GM21423 (cell line): Measurements from ENCODE around the gene ALDH16A1.
"Not testable (repeated sequence)": the region's sequence is repeated elsewhere in the genome, so short reads cannot be mapped to it uniquely, and the experiment has no call there.

Experiments used
- ATAC-seq: cut with Tn5 transposase; IDR thresholded peaks from one replicate; pipeline ENCODE4 v1.9.1; 2021; ENCODE audit warnings: mild to moderate bottlenecking, moderate library complexity; ENCODE audit not compliant: unreplicated experiment

The ALDH16A1 gene

GRCh38 chr19:49461656-49462055 lies 8.6 kb downstream of the ALDH16A1 start:
- no peak for ATAC-seq

DNA sequence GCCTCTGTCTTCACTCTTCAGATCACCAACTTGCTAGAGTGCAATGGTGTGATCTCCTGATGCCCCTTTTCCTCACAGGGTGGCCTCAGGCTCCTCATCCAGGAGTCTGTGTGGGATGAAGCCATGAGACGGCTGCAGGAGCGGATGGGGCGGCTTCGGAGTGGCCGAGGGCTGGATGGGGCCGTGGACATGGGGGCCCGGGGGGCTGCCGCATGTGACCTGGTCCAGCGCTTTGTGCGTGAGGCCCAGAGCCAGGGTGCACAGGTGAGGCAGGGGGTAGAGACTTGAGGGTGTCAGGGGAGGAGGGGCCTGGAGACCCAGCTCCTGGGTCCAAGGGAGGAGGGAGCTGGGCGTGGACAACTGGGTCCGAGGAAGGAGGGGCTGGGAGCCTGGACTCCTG lies 9.5 kb downstream of the ALDH16A1 start:
- ATAC-seq = no peak

DNA sequence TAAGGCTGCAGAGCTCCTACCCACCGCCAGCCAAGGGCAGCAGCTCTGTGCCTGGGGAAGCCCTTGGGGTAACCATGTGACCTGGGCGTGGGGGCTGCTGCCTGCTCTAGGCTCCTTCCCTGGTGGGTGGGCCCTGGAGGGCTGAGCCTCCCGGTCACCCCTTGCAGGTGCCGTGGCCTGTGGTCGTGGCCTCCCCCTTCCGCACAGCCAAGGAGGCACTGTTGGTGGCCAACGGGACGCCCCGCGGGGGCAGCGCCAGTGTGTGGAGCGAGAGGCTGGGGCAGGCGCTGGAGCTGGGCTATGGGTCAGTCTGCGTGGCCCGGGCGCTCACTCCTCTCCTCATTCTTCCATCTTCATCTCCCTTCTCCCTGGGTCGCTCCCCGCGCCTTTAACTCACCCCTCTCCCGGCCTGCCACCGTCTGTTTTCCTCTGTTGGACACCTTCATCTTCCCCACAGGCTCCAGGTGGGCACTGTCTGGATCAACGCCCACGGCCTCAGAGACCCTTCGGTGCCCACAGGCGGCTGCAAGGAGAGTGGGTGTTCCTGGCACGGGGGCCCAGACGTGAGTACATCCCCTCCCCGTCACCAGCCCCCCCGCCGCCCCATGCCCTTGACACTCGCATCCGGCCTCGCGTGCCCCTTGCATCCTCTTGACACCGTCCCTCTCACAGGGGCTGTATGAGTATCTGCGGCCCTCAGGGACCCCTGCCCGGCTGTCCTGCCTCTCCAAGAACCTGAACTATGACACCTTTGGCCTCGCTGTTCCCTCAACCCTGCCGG lies 11.1 kb downstream of the ALDH16A1 start:
- ATAC-seq = no peak

DNA sequence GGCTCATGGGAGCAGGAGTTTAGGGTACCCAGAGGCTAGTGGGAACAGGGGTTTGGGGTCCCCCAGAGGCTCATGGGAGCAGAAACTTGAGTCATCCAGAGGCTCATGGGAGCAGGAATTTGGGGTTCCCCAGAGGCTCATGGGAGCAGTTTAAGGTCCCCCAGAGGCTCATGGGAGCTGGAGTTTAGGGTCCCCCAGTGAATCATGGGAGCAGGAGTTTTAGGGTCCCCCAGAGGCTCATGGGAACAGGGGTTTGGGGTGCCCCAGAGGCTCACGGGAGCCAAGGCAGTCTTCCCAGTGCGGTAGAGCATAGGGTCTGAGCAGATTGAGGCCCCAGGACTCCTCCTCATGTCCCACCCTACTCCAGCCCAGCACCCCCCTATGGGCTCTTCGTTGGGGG lies 12.3 kb downstream of the ALDH16A1 start:
- ATAC-seq = no peak

DNA sequence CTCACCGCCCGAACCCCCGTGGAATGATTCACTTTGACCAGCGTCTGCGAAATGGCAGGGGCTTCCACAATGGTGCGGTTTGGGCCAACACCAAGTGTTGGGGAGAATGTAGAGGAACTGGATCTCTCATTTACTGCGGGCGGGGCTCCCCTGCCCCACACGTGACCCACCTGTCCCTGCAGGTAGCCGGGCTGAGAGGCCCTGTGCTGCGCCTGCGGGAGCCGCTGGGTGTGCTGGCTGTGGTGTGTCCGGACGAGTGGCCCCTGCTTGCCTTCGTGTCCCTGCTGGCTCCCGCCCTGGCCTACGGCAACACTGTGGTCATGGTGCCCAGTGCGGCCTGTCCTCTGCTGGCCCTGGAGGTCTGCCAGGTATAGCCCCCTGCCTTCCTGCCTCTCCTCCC lies 15.2 kb downstream of the ALDH16A1 start:
- no peak for ATAC-seq

- peak; percentile 53 for ATAC-seq
Measured at GRCh38 chr19:49468746-49469447, 15.9 kb downstream of the ALDH16A1 start.

- peak; percentile 54 for ATAC-seq
Measured at GRCh38 chr19:49469828-49470614, 17.0 kb downstream of the ALDH16A1 start.

GRCh38 chr19:49470615-49470978 lies 17.6 kb downstream of the ALDH16A1 start:
- no peak for ATAC-seq

GRCh38 chr19:49472936-49473335 lies 19.9 kb downstream of the ALDH16A1 start:
- no peak for ATAC-seq

DNA sequence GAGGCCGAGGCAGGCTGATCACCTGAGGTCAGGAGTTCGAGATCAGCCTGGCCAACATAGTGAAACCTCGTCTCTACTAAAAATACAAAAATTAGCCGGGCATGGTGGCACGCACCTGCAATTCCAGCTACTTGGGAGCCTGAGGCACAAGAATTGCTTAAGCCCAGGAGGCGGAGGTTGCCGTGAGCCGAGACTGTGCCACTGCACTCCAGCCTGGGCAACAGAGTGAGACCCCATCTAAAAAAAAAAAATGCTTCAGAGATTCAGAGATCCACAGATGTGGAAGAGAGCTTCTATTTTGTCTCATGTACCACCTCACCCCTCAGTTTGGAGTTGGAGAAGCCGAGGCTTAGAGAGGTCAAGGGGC lies 20.5 kb downstream of the ALDH16A1 start:
- not testable (repeated sequence) for ATAC-seq

DNA sequence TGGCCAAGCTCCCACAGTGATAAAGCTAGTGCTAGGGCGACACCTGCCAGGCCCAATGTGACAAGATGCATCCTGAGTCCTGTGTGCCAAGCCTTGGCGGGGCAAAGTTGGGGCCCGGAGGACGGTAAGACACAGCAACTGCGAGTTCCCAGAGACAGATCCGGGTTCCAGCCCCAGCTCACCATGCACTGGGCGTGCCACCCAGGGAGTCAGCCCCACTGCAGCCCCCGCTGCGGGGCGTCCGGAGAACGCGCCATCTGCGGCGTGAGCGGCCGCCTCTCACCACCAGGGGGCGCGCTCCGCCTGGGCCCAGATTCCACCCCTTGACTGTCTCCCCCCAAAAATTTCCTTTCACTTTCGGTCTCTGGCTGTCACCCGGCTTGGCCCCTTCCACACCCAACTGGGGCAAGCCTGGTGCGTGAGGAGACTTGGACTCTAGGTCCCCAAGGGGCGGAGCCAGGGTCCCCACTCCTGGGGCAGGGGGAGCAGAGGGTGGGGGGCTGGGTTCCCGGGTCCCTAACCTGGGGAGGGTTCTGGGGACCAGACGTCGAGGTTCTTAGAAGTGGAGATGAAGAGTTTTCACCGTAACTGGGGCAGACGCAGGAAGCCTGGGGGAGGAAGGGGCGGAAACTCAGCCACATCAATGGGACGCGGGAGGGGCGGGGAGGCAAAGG lies 21.0 kb downstream of the ALDH16A1 start, which contains the start of gene FLT3LG:
FLT3LG (plus strand) TSS at position 348 of the 674 bp plus-strand sequence. CDS start 425 bp downstream, outside the sequence.
- peak; percentile 38 for ATAC-seq

DNA sequence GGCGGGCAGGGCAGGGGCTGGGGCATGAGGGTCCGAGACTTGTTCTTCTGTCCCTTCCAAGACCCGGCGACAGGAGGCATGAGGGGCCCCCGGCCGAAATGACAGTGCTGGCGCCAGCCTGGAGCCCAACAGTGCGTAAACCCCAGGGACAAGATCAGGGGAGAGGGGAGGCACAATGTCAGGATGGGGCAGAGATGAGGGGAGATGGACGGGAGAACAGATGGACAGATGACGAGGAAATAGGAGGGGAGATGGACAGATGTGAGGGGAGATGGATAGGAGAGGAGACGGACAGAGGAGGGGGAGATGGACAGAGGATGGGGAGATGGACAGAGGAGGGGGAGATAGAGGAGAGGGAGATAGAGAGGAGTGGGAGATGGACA lies 21.5 kb downstream of the ALDH16A1 start:
- no peak for ATAC-seq

DNA sequence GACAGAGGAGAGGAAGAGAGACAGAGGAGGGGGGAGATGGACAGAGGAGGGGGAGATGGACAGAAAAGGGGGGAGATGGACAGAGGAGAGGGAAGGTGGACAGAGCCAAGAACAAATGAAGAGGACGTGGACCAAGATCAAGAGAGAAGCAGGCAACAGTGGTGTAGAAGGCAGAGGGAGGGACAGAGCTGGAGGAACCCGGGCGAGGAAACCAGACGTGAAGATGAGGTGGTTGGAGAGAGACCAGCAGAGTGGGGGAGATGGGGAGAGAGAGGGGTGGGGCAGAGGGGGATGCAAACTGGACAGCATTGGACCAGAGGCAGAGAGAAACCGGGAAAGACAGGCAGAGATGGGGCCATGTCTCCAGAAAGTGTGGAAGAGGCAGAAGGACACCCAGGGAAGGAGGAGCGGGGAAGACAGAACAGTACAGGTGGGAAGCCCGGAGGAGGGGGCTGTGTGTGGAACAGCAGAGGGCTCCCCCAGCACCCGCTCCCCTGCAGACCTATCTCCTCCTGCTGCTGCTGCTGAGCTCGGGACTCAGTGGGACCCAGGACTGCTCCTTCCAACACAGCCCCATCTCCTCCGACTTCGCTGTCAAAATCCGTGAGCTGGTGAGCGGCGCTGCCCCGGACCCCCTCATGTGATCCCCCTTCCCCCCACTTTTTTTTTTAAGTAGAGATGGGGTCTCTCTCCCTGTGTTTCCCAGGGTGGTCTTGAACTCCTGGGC lies 22.3 kb downstream of the ALDH16A1 start:
- no peak for ATAC-seq

GRCh38 chr19:49475995-49476880 lies 23.2 kb downstream of the ALDH16A1 start:
- no peak for ATAC-seq

DNA sequence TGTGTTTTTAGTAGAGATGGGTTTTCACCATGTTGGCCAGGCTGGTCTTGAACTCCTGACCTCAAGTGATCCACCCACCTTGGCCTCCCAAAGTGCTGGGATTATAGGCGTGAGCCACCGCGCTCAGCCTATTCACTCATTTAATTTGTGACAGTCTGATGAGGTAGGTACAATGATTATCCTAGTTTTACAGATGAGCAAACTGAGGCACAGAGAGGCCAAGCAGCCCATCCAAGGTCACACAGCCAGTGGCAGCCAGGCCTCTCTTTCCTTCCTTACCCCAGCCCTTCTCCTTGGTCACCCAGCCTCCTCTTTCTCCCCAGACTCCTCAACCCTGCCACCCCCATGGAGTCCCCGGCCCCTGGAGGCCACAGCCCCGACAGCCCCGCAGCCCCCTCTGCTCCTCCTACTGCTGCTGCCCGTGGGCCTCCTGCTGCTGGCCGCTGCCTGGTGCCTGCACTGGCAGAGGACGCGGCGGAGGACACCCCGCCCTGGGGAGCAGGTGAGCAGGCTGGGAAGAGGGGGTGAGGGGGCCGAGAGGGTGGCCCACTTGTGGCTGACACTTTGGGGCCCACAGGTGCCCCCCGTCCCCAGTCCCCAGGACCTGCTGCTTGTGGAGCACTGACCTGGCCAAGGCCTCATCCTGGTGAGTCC lies 27.1 kb downstream of the ALDH16A1 start:
- ATAC-seq = no peak

- ATAC-seq = no peak
Measured at GRCh38 chr19:49481020-49481683, 28.1 kb downstream of the ALDH16A1 start.

DNA sequence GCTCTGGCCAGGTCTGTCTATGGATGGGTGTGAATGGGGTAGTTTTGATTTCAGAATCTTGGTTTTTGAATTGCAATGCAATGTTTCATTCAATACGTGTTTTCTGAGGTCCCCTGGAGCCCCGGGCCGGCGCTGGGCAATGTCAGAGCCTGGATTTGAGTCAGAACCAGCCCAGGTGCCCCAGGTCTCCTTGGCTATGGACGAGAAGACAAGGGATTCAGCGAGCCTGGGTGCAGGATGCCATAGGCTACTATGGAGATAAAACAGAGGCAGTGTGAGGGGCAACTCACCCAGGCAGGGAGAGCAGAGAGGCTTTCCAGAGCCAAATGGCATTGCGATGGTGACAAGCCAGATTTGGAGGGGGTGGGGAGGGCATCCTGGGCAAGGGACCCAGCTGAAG lies 33.2 kb downstream of the ALDH16A1 start:
- no peak for ATAC-seq

- no peak for ATAC-seq
Measured at GRCh38 chr19:49486710-49487276, 33.8 kb downstream of the ALDH16A1 start.
